Central memory CD8-positive, alpha-beta T cell (primary cell): ENCODE measurements around the gene TMEM212.
"Not testable (repeated sequence)": the region's sequence is repeated elsewhere in the genome, so short reads cannot be mapped to it uniquely, and the experiment has no call there.

Source experiments
- ATAC-seq: fragments of 150-1000 bp; cut with Tn5 transposase; replicated peaks from 2 replicates; pipeline ENCODE4 v1.10.0; 2022; ENCODE audit warnings: mild to moderate bottlenecking, moderate FRiP score, moderate number of reproducible peaks; ENCODE audit not compliant: poor library complexity, severe bottlenecking; ENCODE audit errors: extremely low read depth
- DNase-seq, 2 donors: peaks; one replicate each; pipeline ENCODE4 v3.0.0; 2021; ENCODE audit warnings: low spot score in 2 of 2
- H3K27ac Mint-ChIP-seq: one replicate; pipeline ENCODE4 v1.8.0; 2022; ENCODE audit warnings: low read depth, mild to moderate bottlenecking, moderate library complexity, mixed read lengths
- H3K27me3 Mint-ChIP-seq: one replicate; pipeline ENCODE4 v1.8.0; 2022; ENCODE audit warnings: mixed read lengths
- H3K36me3 Mint-ChIP-seq: one replicate; pipeline ENCODE4 v1.8.0; 2022; ENCODE audit warnings: mild to moderate bottlenecking, moderate library complexity, mixed read lengths; ENCODE audit not compliant: insufficient read depth
- H3K4me1 Mint-ChIP-seq: one replicate; pipeline ENCODE4 v1.8.0; 2022; ENCODE audit warnings: mixed read lengths
- H3K4me3 Mint-ChIP-seq: one replicate; pipeline ENCODE4 v1.8.0; 2022; ENCODE audit warnings: mild to moderate bottlenecking, moderate library complexity, mixed read lengths
- H3K9me3 Mint-ChIP-seq: one replicate; pipeline ENCODE4 v1.8.0; 2022; ENCODE audit warnings: mixed read lengths

TMEM212 gene

DNA sequence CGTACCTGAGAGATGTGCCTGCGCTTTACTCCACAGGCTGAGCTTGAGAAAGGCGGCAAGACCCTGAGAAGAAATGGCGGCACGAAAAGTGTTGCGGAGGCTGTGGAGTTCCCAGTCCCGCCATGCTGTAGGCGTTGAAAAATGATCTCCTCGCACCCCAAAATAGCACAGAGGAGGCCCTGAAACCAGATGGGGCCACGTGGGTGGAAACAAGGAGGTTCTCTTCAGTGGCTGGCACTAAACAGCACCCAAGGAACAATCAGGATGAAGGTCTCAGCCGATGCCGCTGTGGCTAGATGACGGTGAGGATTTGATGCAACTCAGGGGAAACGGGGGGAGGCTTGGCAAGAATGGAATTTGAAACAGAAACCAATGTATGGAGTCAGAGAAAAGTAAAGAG lies 57.3 kb downstream of the TMEM212 start:
- no peak overlapping the region for H3K4me3 Mint-ChIP-seq
- H3K27ac Mint-ChIP-seq: no peak overlapping the region
- DNase-seq (no peak), ATAC-seq (no peak)
- peaks cover 29% of the 10 kb centered on the region for H3K27me3 Mint-ChIP-seq
- H3K9me3 Mint-ChIP-seq: no peaks in the 10 kb centered on the region
- H3K4me1 Mint-ChIP-seq: no peaks in the 10 kb centered on the region
- no peaks in the 10 kb centered on the region for H3K36me3 Mint-ChIP-seq

DNA sequence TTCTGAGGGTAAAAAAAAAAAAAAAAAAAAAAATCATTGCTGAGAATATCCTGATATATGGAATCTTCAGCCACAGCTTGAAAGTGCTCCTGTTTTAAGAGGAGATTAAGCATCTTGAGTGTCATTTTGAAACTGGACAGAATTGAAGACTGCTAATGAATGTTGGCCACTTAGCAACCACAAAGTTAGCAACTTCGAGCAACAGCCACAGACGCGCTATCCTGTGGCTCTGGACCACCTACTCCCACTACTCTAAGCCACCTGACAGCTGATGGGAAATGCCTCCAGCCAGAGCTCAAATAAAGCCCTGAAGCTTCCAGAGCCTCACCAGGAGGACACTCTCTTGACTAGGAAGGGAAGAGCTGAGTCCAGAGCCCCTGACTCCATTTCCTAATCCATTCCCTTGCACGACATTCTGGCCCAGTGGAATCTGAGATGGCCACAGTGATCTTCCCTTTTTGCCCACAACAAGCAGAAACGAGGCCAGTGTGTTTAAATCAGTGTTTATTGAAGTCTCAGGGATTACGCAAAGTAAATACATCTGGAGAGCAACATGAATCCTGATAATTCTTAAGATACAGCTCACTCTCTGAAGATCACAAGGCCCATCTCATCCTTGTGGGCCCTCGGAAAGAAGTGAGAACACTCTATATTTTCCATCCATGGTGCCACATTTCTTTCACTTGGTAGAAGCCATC lies 58.6 kb downstream of the TMEM212 start:
- no peak overlapping the region for H3K4me3 Mint-ChIP-seq
- no peaks in the 10 kb centered on the region for H3K36me3 Mint-ChIP-seq
- H3K27ac Mint-ChIP-seq: no peak overlapping the region
- H3K4me1 Mint-ChIP-seq: no peaks in the 10 kb centered on the region
- no peaks in the 10 kb centered on the region for H3K9me3 Mint-ChIP-seq
- DNase-seq (no peak), ATAC-seq (no peak)
- H3K27me3 Mint-ChIP-seq: peaks cover 26% of the 10 kb centered on the region

DNA sequence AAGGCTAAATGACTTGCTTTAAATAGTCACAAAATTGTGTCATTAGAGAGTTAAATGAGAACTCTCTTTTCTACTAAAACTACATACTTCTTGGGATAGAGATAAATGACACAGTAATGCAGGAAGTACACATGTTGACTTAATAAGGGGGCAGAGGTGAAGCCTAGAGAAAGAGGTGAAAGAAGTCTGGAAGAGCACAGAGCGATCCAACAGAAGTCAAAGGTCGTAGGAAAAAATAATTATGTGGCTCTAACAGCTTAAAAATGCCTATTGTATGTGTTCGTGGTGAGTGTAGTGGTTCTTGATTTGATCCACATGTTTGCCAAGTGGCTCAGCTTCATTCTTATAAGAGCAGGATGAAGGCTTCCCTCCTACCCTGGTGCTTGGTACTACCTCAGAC lies 61.7 kb downstream of the TMEM212 start:
- no peak for DNase-seq
- no peaks in the 10 kb centered on the region for H3K36me3 Mint-ChIP-seq
- no peak overlapping the region for H3K27ac Mint-ChIP-seq
- H3K4me1 Mint-ChIP-seq: no peaks in the 10 kb centered on the region
- H3K27me3 Mint-ChIP-seq: peaks cover 25% of the 10 kb centered on the region
- no peak for ATAC-seq
- H3K4me3 Mint-ChIP-seq: no peak overlapping the region
- peaks cover under 1% of the 10 kb centered on the region for H3K9me3 Mint-ChIP-seq

DNA sequence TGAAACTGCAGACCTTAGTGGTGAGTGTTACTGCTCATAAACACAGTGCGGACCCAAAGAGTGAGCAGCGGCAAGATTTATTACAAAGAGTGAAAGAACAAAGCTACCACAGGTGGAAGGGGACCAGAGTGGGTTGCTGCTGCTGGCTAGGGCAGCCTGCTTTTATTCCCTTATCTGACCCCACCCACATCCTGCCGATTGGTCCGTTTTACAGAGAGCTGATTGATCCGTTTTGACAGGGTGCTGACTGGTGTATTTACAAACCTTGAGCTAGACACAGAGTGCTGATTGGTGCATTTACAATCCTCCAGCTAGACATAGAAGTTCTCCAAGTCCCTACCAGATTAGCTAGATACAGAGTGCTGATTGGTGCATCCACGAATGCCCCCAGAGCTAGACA lies 63.4 kb downstream of the TMEM212 start:
- not testable (repeated sequence) for ATAC-seq, H3K27me3 Mint-ChIP-seq, H3K4me3 Mint-ChIP-seq, H3K4me1 Mint-ChIP-seq, DNase-seq, H3K9me3 Mint-ChIP-seq, H3K36me3 Mint-ChIP-seq, H3K27ac Mint-ChIP-seq

DNA sequence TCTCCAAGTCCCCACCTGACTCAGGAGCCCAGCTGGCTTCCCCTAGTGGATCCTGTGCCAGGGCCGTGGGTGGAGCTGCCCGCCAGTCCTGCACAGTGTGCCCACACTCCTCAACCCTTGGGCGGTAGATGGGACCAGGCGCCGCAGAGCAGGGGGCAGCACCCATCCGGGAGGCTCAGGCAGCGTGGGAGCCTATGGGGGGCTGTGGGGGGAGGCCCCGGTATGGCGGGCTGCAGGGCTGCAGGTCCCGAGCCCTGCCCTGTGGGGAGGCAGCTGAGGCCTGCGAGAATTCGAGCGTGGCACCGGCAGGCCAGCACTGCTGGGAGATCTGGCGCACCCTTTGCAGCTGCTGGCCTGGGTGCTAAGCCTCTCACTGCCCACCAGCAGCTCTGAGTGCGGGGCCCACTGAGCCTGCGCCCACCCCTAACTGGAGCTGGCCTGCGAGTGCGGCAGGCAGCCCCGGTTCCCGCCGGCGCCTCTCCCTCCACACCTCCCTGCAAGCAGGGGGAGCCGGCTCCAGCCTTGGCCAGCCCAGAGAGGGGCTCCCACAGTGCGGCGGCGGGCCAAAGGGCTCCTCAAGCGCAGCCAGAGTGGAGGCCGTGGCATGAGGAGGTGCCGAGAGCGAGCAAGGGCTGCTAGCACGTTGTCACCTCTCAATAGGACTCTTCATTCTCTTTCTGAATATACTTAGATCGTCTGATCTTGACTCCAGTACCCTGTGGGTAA lies 64.0 kb downstream of the TMEM212 start:
- Mint-ChIP-seq H3K27ac (no peak overlapping the region), H3K36me3 (no peaks in the 10 kb centered on the region), H3K9me3 (peaks cover 6% of the 10 kb centered on the region), H3K4me3 (no peak overlapping the region), H3K4me1 (no peaks in the 10 kb centered on the region), H3K27me3 (peaks cover 2% of the 10 kb centered on the region)
- ATAC-seq (no peak), DNase-seq (no peak)

DNA sequence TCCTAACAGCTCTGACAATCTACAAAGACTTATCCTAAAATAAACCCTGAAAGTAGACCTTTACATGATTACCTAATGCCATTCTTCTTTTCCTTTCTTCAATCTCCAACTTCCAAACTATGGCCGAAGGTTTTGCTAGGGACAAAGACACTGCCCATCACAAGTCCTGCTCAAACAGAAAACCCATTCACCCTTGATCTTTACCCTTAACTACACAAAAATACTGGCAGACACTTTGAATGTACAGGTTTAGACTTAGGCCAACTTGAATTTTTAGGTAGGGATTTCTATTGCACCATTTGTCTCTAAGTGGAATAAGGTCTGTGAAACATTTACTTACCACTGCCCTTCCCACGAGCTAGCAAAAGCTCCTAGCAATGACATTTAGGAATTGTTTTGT lies 64.6 kb downstream of the TMEM212 start:
- Mint-ChIP-seq H3K36me3 (no peaks in the 10 kb centered on the region), H3K4me3 (no peak overlapping the region), H3K27ac (no peak overlapping the region), H3K4me1 (no peaks in the 10 kb centered on the region), H3K9me3 (peaks cover 6% of the 10 kb centered on the region), H3K27me3 (no peaks in the 10 kb centered on the region)
- ATAC-seq (no peak), DNase-seq (no peak)

GRCh38 chr3:171908731-171909130 lies 65.6 kb downstream of the TMEM212 start:
- no peaks in the 10 kb centered on the region for H3K4me1 Mint-ChIP-seq
- peaks cover 6% of the 10 kb centered on the region for H3K9me3 Mint-ChIP-seq
- ATAC-seq (no peak), DNase-seq (no peak)
- H3K27me3 Mint-ChIP-seq: no peaks in the 10 kb centered on the region
- H3K4me3 Mint-ChIP-seq: no peak overlapping the region
- H3K27ac Mint-ChIP-seq: no peak overlapping the region
- no peaks in the 10 kb centered on the region for H3K36me3 Mint-ChIP-seq
